Smooth muscle cell (in vitro differentiated cells): ENCODE measurements around the gene AKNA. TPM values are rescaled to one million over a fixed set of nuclear protein-coding genes. Genes with fewer than 3 reads are reported as not detected.

ENCODE experiments used
- DNase-seq: peaks from one replicate; lab custom pipeline; 2025; ENCODE audit not compliant: unreplicated experiment; lab: John Stamatoyannopoulos, UW
- H2AFZ ChIP-seq: fragments of 200-600 bp; sonication (generic); 2 replicates; pipeline ENCODE4 v1.6.0; 2016; ENCODE audit warnings: antibody characterized with exemption, low read depth, mild to moderate bottlenecking
- H3F3A ChIP-seq: fragments of 200-600 bp; sonication (generic); 2 replicates; pipeline ENCODE4 v1.6.0; 2017; ENCODE audit warnings: antibody characterized with exemption, low read depth
- H3K27ac ChIP-seq: fragments of 200-600 bp; sonication (generic); 2 replicates; pipeline ENCODE4 v1.5.1; 2016; ENCODE audit warnings: low read depth, mild to moderate bottlenecking
- H3K27me3 ChIP-seq: fragments of 200-600 bp; sonication (generic); 2 replicates; pipeline ENCODE4 v1.6.1; 2016; ENCODE audit warnings: low read depth, mild to moderate bottlenecking
- H3K36me3 ChIP-seq: fragments of 200-600 bp; sonication (generic); 2 replicates; pipeline ENCODE4 v1.5.1; 2016; ENCODE audit warnings: low read depth
- H3K4me1 ChIP-seq: fragments of 200-600 bp; sonication (generic); 2 replicates; pipeline ENCODE4 v1.5.1; 2016; ENCODE audit warnings: low read depth
- H3K4me2 ChIP-seq: fragments of 200-600 bp; sonication (generic); 2 replicates; pipeline ENCODE4 v1.6.0; 2016; ENCODE audit warnings: mild to moderate bottlenecking
- H3K4me3 ChIP-seq: fragments of 200-600 bp; sonication (generic); 2 replicates; pipeline ENCODE4 v1.5.1; 2016; ENCODE audit warnings: mild to moderate bottlenecking
- H3K79me2 ChIP-seq: fragments of 200-600 bp; sonication (generic); 2 replicates; pipeline ENCODE4 v1.6.0; 2016; ENCODE audit warnings: low read depth, mild to moderate bottlenecking
- H3K9ac ChIP-seq: fragments of 200-600 bp; sonication (generic); 2 replicates; pipeline ENCODE4 v1.6.0; 2016; ENCODE audit warnings: low read depth
- H3K9me3 ChIP-seq: fragments of 200-600 bp; sonication (generic); replicated peaks from 2 replicates; pipeline ENCODE4 v1.5.1; 2016; ENCODE audit warnings: low read depth
- H4K20me1 ChIP-seq: fragments of 200-600 bp; sonication (generic); 2 replicates; pipeline ENCODE4 v1.6.0; 2016; ENCODE audit warnings: low read depth
- WGBS: methylation state at CpG from one replicate; pipeline ENCODE4 v1.1.7; 2016; ENCODE audit warnings: low lambda C conversion rate; 5-methylcytosine and 5-hydroxymethylcytosine counted together
- polyA plus RNA-seq: library from polyadenylated mRNA; unstranded; fragments of >200 nt; fragmentation: Nextera tagmentation; extraction: Ambion mirVana; gene quantifications from 2 replicates; pipeline ENCODE4 v1.2.1, GENCODE V29; 2016
- total RNA-seq: library from RNA; depleted of rRNA; stranded (reverse); fragments of >200 nt; gene quantifications from 2 replicates; pipeline ENCODE4 v1.2.3, GENCODE V29; 2014
- TF ChIP-seq, protein P1 (sequence below): fragments of 200-600 bp; sonication (generic); IDR thresholded peaks from 2 replicates; pipeline ENCODE4 v1.5.1; 2017; ENCODE audit warnings: borderline replicate concordance, mild to moderate bottlenecking, antibody characterized with exemption; ENCODE audit not compliant: insufficient read depth, poor library complexity, severe bottlenecking

The AKNA gene
- total and polyA plus RNA-seq, 2 experiments from 2014 or later, result 3.2 to 4.7 TPM

- H3K9me3 ChIP-seq, result no peaks in the 10 kb centered on the region
- TF ChIP-seq, protein P1, sequence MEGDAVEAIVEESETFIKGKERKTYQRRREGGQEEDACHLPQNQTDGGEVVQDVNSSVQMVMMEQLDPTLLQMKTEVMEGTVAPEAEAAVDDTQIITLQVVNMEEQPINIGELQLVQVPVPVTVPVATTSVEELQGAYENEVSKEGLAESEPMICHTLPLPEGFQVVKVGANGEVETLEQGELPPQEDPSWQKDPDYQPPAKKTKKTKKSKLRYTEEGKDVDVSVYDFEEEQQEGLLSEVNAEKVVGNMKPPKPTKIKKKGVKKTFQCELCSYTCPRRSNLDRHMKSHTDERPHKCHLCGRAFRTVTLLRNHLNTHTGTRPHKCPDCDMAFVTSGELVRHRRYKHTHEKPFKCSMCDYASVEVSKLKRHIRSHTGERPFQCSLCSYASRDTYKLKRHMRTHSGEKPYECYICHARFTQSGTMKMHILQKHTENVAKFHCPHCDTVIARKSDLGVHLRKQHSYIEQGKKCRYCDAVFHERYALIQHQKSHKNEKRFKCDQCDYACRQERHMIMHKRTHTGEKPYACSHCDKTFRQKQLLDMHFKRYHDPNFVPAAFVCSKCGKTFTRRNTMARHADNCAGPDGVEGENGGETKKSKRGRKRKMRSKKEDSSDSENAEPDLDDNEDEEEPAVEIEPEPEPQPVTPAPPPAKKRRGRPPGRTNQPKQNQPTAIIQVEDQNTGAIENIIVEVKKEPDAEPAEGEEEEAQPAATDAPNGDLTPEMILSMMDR, result no peak
- WGBS, result 45% methylated on average over 10 of the region's 10 CpGs
- H3F3A ChIP-seq, result peaks cover 14% of the 10 kb centered on the region
- no peaks in the 10 kb centered on the region for H3K27me3 ChIP-seq
- no peaks in the 10 kb centered on the region for H3K79me2 ChIP-seq
- no peak overlapping the region for H3K9ac ChIP-seq
- H2AFZ ChIP-seq, result no peak overlapping the region
- no peaks in the 10 kb centered on the region for H4K20me1 ChIP-seq
- H3K4me1 ChIP-seq, result no peaks in the 10 kb centered on the region
- H3K36me3 ChIP-seq, result no peaks in the 10 kb centered on the region
- peak overlapping the region; percentile 35 for H3K4me2 ChIP-seq
- peak overlapping the region; percentile 53 for H3K27ac ChIP-seq
- no peak overlapping the region for H3K4me3 ChIP-seq
- DNase-seq, result no peak
Measured at GRCh38 chr9:114366334-114367128, 21.3 kb downstream of the AKNA start.

DNA sequence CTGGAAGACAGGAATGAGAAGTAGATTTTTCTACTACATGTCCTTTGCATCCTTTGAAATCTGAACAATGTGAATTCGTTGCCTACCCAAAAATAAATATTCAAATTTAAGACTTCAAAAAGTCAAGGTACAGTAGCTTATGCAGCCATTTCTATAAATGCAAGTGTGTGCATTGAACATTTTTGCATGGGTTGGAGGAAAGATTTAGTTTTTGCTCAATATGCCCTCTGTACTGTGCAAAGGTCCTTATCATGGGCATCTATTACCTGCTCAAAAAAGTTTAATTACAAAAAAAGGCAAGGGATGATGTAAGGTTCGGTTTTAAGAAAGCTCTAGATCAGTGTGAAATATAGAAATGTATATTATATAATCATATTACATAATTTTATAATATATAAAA lies 22.6 kb downstream of the AKNA start:
- Histone ChIP-seq H3K4me3 (no peak overlapping the region), H3F3A (peaks cover 14% of the 10 kb centered on the region), H3K9me3 (no peaks in the 10 kb centered on the region), H3K4me2 (no peak overlapping the region), H3K4me1 (no peaks in the 10 kb centered on the region), H3K27me3 (no peaks in the 10 kb centered on the region), H3K27ac (no peak overlapping the region), H4K20me1 (no peaks in the 10 kb centered on the region), H3K9ac (no peak overlapping the region), H3K79me2 (no peaks in the 10 kb centered on the region), H3K36me3 (peaks cover 4% of the 10 kb centered on the region), H2AFZ (no peak overlapping the region)
- TF ChIP-seq, protein P1, result no peak
- WGBS, result 97% methylated on average over 2 of the region's 2 CpGs
- DNase-seq, result no peak

DNA sequence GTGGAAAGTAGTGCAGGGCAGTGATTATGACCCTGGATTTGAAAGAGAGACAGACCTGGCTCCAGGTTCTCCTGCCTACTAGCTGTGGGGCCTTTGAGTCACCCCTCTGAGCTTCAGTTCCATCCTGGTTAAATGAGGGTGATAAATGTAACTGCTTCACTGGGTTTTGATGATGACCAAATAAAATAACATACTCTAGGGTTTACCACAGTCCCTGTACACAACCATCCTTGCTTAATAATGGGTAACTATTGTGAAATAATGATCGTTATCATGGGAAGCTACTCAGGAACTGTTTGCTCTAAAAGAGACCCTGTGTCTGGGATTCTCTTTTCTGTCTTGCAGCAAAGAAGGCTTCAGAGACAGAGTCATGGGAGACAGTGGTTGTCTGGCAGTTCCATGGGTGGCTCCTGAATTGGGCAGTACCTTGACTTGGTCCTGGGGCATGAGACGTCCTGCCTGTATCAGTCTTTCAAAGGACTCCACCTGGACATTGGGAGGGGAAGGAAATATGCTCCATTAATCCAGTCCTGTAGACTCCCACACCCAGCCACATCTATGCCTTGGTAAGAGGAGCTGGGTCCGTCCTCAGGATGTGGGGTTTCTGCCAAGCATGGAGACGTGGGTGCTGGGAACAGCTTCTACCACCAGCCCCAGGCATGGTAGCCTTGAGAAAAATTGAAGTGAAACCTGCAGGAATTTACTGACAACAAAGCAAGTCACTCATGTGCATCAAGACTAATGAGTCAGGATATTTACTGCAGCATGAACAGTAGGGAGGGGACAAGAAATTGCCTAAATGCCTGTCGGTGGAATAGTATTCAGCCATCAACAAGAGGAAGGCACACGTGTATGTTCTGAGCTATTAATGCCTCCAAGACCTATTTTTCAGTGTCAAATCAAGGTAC lies 23.4 kb downstream of the AKNA start:
- TF ChIP-seq, protein P1, result no peak
- WGBS, result 85% methylated on average over 6 of the region's 6 CpGs
- H3K4me1 ChIP-seq, result no peaks in the 10 kb centered on the region
- H3K4me3 ChIP-seq, result no peak overlapping the region
- H3K27me3 ChIP-seq, result no peaks in the 10 kb centered on the region
- H2AFZ ChIP-seq, result no peak overlapping the region
- DNase-seq, result no peak
- no peaks in the 10 kb centered on the region for H3K9me3 ChIP-seq
- no peak overlapping the region for H3K9ac ChIP-seq
- H3K27ac ChIP-seq, result no peak overlapping the region
- H3K4me2 ChIP-seq, result no peak overlapping the region
- H4K20me1 ChIP-seq, result no peaks in the 10 kb centered on the region
- H3F3A ChIP-seq, result peaks cover 14% of the 10 kb centered on the region
- H3K36me3 ChIP-seq, result peaks cover 4% of the 10 kb centered on the region
- H3K79me2 ChIP-seq, result no peaks in the 10 kb centered on the region
